Aorta (tissue), 5 donors: Measurements from ENCODE around the gene BPIFB2. TPM values are rescaled to one million over a fixed set of nuclear protein-coding genes. Genes with fewer than 3 reads are reported as not detected.
A peak's percentile ranks its signal among the peaks of the same experiment; 100 is the strongest.

Experiments used
- ATAC-seq: fragments of 200-7000 bp; cut with Tn5 transposase; one replicate; pipeline ENCODE4 v1.9.1; 2022; ENCODE audit warnings: moderate library complexity; ENCODE audit not compliant: low FRiP score
- DNase-seq, 2 donors: peaks; one replicate each; pipeline ENCODE4 v3.0.0-alpha.2; 2020
- H3K27ac ChIP-seq, 2 donors: one replicate each; pipeline ENCODE4 v1.5.1; 2013; ENCODE audit warnings: low read length in 2 of 2, mild to moderate bottlenecking in 2 of 2, moderate library complexity in 2 of 2, control low read depth in 1 of 2, inconsistent platforms in 1 of 2, low read depth in 1 of 2
- H3K27me3 ChIP-seq, 2 donors: one replicate each; pipeline ENCODE4 v1.6.1; 2013; ENCODE audit warnings: control low read depth in 1 of 2, low read length in 1 of 2, mild to moderate bottlenecking in 1 of 2, moderate library complexity in 1 of 2; ENCODE audit not compliant: insufficient read depth in 2 of 2, control insufficient read depth in 1 of 2
- H3K36me3 ChIP-seq, 2 donors: one replicate each; pipeline ENCODE4 v1.6.1; 2013; ENCODE audit warnings: control low read depth in 1 of 2, low read length in 1 of 2, mild to moderate bottlenecking in 1 of 2; ENCODE audit not compliant: insufficient read depth in 2 of 2, control insufficient read depth in 1 of 2
- H3K4me1 ChIP-seq, 2 donors: one replicate each; pipeline ENCODE4 v1.6.1; 2013; ENCODE audit warnings: low read length in 2 of 2, control low read depth in 1 of 2, mild to moderate bottlenecking in 1 of 2, moderate library complexity in 1 of 2; ENCODE audit not compliant: insufficient read depth in 2 of 2, control insufficient read depth in 1 of 2
- H3K4me3 ChIP-seq, 2 donors: one replicate each; pipeline ENCODE4 v1.5.1; 2013; ENCODE audit warnings: low read length in 2 of 2, control low read depth in 1 of 2, mild to moderate bottlenecking in 1 of 2
- H3K9me3 ChIP-seq: one replicate; pipeline ENCODE4 v1.6.1; 2013; ENCODE audit warnings: mild to moderate bottlenecking, low read length; ENCODE audit not compliant: control insufficient read depth
- WGBS, 2 donors: extraction: QIAGEN DNeasy Blood & Tissue Kit; methylation state at CpG; one replicate each; pipeline ENCODE4 v1.1.7; 2013; 5-methylcytosine and 5-hydroxymethylcytosine counted together
- intact Hi-C, 2 donors: fragments of 100-400 bp; cut with DNase I; formaldehyde crosslinking; loops; one replicate each; pipeline versions ENCODE4 v1.14.2 to v1.15.0; 2022
- polyA plus RNA-seq, 2 donors: library from polyadenylated mRNA; stranded (reverse); fragments of 200-250 nt; gene quantifications; one replicate each; pipeline ENCODE4 v1.2.3, GENCODE V29; 2013
- total RNA-seq, 2 donors: library from RNA; stranded (reverse); fragmentation: NEBNext Ultra II Directional; extraction: Animal tissue kit (Norgen Biotek cat#: 25700); gene quantifications; one replicate each; pipeline ENCODE4 v1.2.1, GENCODE V29; 2021
- donor health status: healthy with polysubstance abuse.
- donor health status: Bipolar disorder and iron deficiency.
- donor health status: DM: no; HTN: no; CAD: no.
- donor health status: DM: no; HTN: no; CAD: no.
- donor health status: DM: yes; HTN: yes; CAD: no.

The BPIFB2 gene
- total and polyA plus RNA-seq, 4 donors = not detected

DNA sequence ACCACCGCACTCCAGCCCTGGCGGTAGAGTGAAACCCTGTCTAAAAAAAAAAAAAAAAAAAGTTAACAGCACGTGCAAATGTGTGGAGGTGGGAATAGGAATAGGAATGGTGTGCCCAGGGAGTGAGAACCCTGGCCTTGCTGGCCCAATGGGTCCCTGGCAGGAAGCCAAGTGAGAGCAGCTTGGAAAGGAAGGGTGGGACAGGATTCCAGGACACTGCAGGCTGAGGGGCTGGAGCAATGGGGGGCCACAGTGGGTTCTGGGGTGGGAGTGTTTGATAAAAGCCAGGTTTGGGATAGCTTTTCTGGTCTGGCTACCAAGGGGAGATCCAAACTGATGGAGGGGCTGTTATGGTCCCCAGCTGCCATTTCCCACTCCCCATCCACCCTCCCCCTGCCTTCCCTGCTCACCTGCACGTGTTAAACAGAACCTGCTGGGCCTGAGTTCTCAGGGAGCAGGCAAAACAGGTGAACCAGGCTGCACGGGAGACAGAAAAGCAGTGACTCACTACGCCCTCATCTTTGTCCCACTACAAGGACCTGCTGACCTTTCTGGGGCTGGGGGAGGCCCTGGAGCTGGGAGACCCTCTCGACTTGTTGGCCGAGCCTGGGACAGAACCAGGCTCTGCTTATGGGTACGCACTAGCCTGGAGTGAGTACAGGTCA is 6.6 kb upstream of the BPIFB2 start:
- 58 to 63% methylated on average over 9 of the region's 9 CpGs for WGBS, 2 donors
- ATAC-seq = no peak
- DNase-seq = peak in 1 of 2 donors; percentile 35

GRCh38 chr20:33002087-33002808 is 5.3 kb upstream of the BPIFB2 start:
- 81 to 85% methylated on average over 7 of the region's 7 CpGs for WGBS, 2 donors
- ATAC-seq (no peak), DNase-seq (peak in 1 of 2 donors; percentile 14)
- Histone ChIP-seq H3K27me3 (no peaks in the 10 kb centered on the region), H3K4me1 (no peaks in the 10 kb centered on the region), H3K27ac (no peak overlapping the region), H3K36me3 (no peaks in the 10 kb centered on the region), H3K9me3 (no peaks in the 10 kb centered on the region), H3K4me3 (no peak overlapping the region)
- intact Hi-C loops = no loop called here

More for the DNA sequence above, 6.6 kb upstream of the BPIFB2 start:
- Histone ChIP-seq H3K9me3 (peaks cover 1% of the 10 kb centered on the region), H3K4me3 (no peak overlapping the region), H3K27ac (no peak overlapping the region), H3K36me3 (no peaks in the 10 kb centered on the region), H3K27me3 (no peaks in the 10 kb centered on the region), H3K4me1 (no peaks in the 10 kb centered on the region)
- intact Hi-C loops = no loop called here

- Histone ChIP-seq H3K4me3 (no peak within 1 kb of the TSS), H3K27me3 (no peaks in the 10 kb centered on the region), H3K4me1 (no peaks in the 10 kb centered on the region), H3K27ac (no peak within 1 kb of the TSS), H3K36me3 (no peaks in the 10 kb centered on the region), H3K9me3 (no peaks in the 10 kb centered on the region)
- ATAC-seq (no peak), DNase-seq (peak in 1 of 2 donors; percentile 20)
- intact Hi-C loops = no loop called here
- 75 to 81% methylated on average over 6 of the region's 6 CpGs for WGBS, 2 donors
Measured at GRCh38 chr20:33004141-33004751, 3.3 kb upstream of the BPIFB2 start, which contains the start of gene SUN5. TSS of gene SUN5 (minus strand) at chr20:33004433. CDS start at chr20:33004340, 93 bp downstream.

- DNase-seq = no peak
- Histone ChIP-seq H3K4me3 (no peak overlapping the region), H3K27ac (no peak overlapping the region), H3K27me3 (no peaks in the 10 kb centered on the region), H3K36me3 (no peaks in the 10 kb centered on the region), H3K4me1 (no peaks in the 10 kb centered on the region), H3K9me3 (no peaks in the 10 kb centered on the region)
- 53 to 62% methylated on average over 4 of the region's 4 CpGs for WGBS, 2 donors
- intact Hi-C loops = no loop called here
- ATAC-seq = no peak
Measured at GRCh38 chr20:33005132-33005566, 2.4 kb upstream of the BPIFB2 start.

DNA sequence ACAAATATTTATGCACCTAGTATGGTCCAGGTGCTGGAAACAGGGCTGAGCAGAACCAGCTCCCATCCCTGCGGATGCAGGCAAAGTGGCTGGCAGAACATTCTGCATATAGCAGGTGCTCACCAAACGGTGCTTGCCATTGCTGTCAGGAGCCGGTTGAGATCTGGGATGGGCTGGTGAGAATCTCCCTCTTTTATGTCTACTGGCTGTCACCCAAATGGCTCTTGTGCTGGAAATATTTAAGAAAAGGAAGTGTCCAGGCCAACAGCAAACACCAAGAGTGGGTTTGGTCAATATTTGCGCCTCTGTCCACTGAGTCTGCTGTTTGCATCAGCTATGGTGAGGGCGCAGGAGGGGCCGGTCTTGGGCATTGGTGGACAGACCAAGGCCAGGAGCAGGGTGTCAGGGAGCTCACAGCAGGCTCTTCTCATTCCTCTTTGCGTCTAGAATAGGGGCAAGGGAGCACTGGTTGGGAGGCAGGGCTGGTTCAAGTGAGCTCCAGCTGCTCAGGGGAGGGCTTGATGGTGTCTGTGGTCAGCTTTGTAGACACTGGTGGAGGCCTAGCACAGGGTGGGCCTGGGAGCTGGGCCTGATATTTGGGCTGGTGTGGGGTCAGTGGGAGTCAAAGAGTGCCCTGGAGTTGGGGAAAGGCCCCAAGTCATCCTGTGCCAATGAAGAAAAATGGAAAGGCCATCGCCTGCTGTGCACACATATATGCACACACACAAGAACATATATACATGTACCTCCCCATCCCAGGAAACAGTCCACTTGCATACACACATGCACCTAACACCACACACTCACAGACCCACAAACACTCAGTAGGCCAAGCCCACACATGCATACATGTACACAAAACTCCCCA is 1.4 kb upstream of the BPIFB2 start:
- H3K4me3 ChIP-seq = no peak overlapping the region
- intact Hi-C loops = no loop called here
- no peaks in the 10 kb centered on the region for H3K36me3 ChIP-seq
- H3K27me3 ChIP-seq = no peaks in the 10 kb centered on the region
- WGBS, 2 donors = 73 to 92% methylated on average over 8 of the region's 8 CpGs
- DNase-seq (peak in 1 of 2 donors; percentile 56), ATAC-seq (no peak)
- H3K9me3 ChIP-seq = no peaks in the 10 kb centered on the region
- H3K4me1 ChIP-seq = no peaks in the 10 kb centered on the region
- H3K27ac ChIP-seq = no peak overlapping the region

DNA sequence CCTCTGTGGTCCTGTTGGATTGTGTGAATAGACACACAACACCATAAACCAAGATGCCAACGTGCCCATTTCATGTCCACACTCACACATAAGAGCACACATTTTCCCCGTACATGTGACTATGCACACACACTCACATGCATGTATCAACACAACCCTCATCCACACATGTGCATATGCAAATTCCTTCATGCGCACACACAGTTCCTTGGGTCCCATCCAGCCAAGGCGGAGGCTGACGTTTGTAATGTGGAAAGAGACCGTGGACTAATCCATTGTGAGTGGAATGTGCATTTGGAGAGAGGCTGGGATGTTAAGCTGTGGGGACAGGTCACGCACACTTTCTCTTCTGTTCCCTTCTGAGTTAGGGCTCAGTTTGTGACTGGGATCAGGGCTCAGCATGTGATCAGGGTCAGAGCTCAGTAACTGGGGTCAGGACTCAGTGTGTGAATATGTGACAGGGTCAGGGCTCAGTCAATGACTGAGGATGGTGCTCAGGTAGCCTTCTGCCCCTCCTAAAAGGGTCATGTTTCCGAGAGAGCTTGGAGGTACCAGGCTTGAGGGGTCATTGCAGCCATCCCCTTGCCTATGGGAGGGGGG is 628 bp upstream of the BPIFB2 start:
- ATAC-seq = no peak
- H3K36me3 ChIP-seq = no peaks in the 10 kb centered on the region
- intact Hi-C loops = no loop called here
- no peak overlapping the region for H3K27ac ChIP-seq
- WGBS, 2 donors = 78% methylated on average over 8 of the region's 8 CpGs
- H3K9me3 ChIP-seq = no peaks in the 10 kb centered on the region
- DNase-seq = no peak
- no peaks in the 10 kb centered on the region for H3K27me3 ChIP-seq
- no peaks in the 10 kb centered on the region for H3K4me1 ChIP-seq
- H3K4me3 ChIP-seq = no peak overlapping the region

DNA sequence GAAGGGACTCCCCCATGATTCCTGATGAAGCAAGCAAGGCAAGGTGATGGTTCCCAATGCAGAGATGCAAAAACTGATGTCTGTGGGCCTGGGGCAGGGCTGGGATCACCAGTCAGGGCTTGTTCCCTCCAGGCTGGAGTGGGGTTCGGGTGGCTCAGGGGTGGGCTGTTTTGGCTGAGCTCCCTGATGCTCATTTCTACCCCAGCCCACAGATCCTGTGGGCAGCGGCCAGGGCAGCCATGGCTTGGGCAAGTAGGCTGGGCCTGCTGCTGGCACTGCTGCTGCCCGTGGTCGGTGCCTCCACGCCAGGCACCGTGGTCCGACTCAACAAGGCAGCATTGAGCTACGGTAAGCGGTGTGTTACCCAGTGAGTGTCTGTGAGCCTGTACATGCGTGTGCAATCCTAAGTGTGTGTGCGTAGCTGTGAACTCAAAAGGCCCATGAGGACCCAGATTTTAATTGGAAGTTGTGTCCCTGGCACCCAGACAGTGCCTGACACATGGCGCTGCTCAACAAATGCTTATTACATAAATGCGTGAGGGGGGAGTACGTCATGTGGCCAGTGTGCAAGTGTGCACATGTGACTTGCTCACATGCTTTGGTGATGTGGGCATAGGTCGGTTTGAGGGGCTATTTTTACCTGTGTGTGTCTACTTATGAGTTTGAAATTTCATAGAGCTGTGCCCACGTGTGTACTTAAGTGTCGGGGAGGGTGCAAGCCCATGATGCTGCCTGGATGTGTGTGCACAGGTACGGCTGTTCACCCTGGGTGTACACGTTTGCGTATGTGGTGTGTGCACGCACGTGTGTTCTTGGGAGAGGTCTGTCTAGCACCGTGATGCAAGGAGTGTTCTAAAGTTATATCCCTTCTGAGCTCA is 1.1 kb downstream of the BPIFB2 start:
- ATAC-seq = no peak
- DNase-seq = no peak
- Histone ChIP-seq H3K27ac (no peak overlapping the region), H3K9me3 (no peaks in the 10 kb centered on the region), H3K4me1 (no peaks in the 10 kb centered on the region), H3K27me3 (no peaks in the 10 kb centered on the region), H3K36me3 (no peaks in the 10 kb centered on the region), H3K4me3 (no peak overlapping the region)
- 82 to 85% methylated on average over 23 of the region's 23 CpGs for WGBS, 2 donors
- intact Hi-C loops = no loop called here
